Cardiac fibroblast (primary cell): ENCODE results near the gene DYNC2I2.
A peak's percentile ranks its signal among the peaks of the same experiment; 100 is the strongest.

Experiments used
- DNase-seq, 2 donors: peaks; one replicate each; pipeline versions ENCODE4 v3.0.0 to v3.0.0-alpha.2; 2010; ENCODE audit warnings: low read depth in 2 of 2
- H3K4me3 ChIP-seq, 2 donors: replicated peaks in 1 of 2; 1 replicate in 1 of 2; 2 replicates in 1 of 2; pipeline ENCODE4 v1.5.1; 2011; ENCODE audit warnings: low read depth in 2 of 2, low read length in 2 of 2, mild to moderate bottlenecking in 2 of 2, moderate library complexity in 1 of 2
- TF ChIP-seq, protein P1 (sequence below): IDR thresholded peaks from one replicate; pipeline ENCODE4 v1.5.1; 2011; ENCODE audit warnings: low read depth, mild to moderate bottlenecking, low read length, inconsistent platforms

Gene DYNC2I2

DNA sequence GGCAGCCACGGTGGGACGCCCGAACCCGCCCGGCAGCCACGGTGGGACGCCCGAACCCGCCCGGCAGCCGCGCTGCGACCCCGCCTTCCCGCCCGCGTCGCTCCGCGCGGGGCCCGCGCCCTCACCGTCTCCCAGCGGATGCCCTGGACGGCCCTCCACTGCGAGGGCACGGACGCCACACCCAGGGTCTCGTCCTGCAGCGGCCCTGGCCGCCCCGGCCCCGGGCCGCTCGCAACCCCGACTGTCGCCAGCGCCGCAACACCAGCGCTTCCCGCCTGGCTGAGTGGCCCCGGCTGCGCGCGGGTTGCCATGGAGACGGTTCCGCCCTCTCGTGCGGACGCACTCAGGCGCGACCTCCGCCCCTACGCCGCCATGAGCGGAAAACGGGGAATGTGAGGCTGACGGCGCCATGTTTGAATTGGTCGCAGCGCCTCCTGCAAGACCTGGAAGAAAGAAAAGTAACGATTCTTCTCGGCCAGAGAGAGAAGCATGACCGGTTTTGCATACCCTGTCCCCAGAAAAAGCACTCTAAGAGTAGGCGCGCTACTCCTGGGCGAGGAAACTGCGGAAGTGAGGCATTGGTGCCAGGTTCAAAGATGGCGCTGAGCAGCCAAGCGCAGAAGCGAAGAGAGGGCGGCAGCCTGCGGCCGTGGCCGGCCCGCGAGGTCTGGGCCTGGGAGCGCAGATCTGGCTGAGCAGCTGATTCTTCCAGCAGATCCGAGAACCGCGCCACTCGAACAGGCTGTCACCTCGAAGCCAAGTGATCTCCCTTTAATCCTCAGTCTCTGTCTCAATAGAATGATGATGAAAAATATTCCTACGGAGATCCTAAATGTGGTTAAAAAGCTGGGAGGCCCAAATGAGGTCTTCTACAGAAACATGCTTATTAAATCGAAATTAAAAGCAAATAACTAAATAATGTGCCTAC, at the start of gene DYNC2I2:
TSS of gene DYNC2I2 (minus strand) at position 432 of the 928 bp plus-strand sequence. CDS start at position 311, 121 bp downstream.
- TF ChIP-seq, protein P1, sequence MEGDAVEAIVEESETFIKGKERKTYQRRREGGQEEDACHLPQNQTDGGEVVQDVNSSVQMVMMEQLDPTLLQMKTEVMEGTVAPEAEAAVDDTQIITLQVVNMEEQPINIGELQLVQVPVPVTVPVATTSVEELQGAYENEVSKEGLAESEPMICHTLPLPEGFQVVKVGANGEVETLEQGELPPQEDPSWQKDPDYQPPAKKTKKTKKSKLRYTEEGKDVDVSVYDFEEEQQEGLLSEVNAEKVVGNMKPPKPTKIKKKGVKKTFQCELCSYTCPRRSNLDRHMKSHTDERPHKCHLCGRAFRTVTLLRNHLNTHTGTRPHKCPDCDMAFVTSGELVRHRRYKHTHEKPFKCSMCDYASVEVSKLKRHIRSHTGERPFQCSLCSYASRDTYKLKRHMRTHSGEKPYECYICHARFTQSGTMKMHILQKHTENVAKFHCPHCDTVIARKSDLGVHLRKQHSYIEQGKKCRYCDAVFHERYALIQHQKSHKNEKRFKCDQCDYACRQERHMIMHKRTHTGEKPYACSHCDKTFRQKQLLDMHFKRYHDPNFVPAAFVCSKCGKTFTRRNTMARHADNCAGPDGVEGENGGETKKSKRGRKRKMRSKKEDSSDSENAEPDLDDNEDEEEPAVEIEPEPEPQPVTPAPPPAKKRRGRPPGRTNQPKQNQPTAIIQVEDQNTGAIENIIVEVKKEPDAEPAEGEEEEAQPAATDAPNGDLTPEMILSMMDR: no peak
- H3K4me3 ChIP-seq: peak within 1 kb of the TSS; percentile 64
- DNase-seq: peak; percentile 95 to 96

DNA sequence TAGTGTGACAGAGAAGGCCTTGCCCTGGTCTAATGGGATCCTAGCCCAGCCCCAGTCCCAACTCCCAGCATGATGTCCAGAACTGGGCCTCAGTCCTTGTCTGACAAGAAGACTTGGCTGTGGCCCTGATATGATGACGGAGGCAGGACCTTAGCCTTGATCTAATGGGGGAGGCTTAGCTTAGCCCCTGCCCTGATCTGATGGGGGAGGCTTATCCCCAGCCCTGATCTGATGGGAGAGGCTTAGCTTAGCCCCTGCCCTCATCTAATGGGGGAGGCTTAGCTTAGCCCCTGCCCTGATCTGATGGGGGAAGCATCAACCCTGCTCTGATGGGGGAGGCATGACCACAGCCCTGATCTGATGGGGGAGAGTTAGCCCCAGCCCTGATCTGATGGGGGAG, 49.4 kb upstream of the DYNC2I2 start:
- DNase-seq: no peak
- TF ChIP-seq, protein P1: no peak
- H3K4me3 ChIP-seq: no peak overlapping the region

DNA sequence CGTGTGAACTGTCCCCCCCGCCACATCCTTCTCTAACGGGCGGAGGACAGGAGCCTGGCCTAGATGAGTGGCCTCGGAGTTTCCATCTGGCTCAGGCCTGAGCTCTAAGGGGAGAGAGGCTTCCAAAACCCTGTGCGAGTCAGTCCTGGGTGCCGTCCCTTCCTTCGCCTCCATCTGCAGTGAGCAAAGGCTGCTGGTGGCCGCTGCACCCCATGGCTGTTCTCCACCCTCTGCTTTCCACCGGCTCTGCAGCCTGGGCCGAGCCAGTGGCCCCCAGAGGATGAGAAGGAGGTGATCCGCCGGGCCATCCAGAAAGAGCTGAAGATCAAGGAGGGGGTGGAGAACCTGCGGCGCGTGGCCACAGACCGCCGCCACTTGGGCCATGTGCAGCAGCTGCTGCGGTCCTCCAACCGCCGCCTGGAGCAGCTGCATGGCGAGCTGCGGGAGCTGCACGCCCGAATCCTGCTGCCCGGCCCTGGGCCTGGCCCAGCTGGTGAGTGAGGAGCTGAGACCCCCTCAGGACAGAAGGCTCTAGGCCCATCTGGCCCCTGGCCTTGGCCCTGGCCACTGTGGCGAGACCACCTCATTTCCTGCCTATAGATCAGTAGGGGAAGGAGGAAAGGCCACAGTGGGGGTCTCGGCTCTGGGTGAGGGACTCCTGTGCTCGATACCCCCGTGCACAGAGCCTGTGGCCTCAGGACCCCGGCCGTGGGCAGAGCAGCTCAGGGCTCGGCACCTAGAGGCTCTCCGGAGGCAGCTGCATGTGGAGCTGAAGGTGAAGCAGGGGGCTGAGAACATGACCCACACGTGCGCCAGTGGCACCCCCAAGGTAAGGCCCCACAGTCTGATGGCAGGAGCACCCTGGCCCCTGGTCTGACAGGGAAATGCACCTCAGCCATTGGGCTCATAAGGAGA, 48.7 kb upstream of the DYNC2I2 start:
- TF ChIP-seq, protein P1: no peak
- no peak for DNase-seq
- no peak overlapping the region for H3K4me3 ChIP-seq

DNA sequence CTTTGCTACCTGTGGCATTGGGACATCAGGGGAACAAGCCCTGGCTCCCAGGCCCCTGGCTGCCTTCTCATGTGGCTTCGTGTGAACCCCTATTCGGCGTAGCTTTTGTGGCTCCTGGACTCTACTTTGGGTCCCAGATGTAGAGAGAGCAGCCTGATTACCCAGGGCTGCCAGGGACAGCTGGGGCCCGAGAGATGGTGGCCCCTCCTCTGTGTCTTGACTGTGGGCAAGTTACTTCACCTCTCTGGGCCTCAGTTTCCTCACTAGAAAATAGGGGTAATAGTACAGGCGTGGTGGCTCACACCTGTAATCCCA, 47.7 kb upstream of the DYNC2I2 start:
- TF ChIP-seq, protein P1: no peak
- no peak overlapping the region for H3K4me3 ChIP-seq
- no peak for DNase-seq

DNA sequence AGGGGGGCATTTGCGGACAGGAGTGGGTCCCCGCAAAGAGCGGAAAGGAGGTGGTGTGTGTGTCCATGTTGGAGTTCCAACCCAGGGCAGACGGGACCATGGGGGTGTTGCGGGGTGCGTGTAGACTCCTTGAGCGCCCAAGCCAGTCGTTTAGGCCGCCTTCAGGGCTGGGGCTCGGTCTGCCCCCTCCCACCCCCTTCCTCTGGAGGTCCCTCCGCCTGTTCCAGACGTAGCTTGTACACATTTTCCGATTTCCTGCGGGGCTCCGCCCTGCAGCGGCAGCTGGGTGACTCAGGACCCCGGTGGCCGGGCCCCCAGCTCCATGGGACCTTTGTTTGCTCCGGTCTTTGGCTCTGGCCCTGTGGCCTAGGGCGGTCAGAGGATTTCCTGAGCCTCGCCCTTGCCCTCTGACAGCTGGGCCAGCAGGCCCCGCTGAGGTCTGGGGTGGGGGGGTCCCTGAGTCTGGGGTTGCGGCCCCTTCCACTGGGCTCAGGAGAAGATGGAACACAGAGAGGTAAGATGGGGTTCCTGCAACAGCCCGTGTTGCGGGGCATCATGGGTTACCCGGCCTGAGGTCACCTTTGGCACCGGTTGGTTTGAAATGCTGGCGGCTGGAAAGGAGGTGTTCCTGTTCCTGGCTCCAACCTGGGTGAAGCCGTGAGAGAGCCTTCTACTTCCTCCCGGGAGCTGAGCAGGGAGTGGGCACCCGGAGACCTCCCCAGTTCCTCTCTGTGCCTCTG, 47.1 kb upstream of the DYNC2I2 start:
- TF ChIP-seq, protein P1: no peak
- H3K4me3 ChIP-seq: peak overlapping the region in 1 of 2 donors; percentile 56
- DNase-seq: no peak

DNA sequence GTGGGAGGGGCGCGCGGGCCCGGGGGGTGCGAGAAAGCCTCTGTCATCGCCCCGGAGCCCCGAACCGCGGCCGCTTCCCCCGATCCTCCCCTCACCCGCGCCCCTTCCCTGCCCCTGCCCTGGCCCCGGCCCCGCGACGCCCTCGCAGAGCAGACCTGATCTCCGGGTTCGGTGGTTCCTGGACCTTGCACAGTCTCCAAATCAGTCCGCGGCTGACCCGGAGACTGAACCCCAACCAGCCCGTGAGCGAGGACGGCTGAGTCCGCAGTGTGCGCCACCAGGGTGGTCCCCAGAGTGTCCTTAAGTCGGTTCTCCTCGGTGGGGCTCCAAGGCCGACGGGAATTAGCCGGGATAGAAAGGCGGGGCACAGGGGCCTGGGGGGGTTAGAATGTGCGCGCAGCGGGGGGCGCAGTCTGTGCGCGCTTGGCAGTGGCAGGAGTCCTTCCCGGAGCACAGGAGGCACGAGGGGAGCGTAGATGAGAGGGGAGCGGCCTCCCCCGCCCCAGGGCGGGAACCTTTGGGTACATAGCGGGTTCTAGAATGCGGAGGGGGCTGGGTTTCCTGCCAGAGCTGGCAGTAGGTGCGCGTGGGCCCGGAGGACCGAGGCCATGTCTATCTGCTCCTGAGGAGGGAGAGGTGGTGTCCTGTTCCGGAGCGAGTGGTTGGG, 46.4 kb upstream of the DYNC2I2 start:
- peak in 1 of 2 donors; percentile 14 for DNase-seq
- peak overlapping the region; percentile 56 to 62 for H3K4me3 ChIP-seq
- TF ChIP-seq, protein P1: no peak
